NB4 (cell line): ENCODE measurements around the gene RHBDD2.

ENCODE experiments used
- TF ChIP-seq, protein P1 (sequence below): IDR thresholded peaks from one replicate; pipeline ENCODE4 v1.5.1; 2012; ENCODE audit warnings: low read depth, low read length
- TF ChIP-seq, protein P2 (sequence below): IDR thresholded peaks from 2 replicates; pipeline ENCODE4 v1.6.1; 2011; ENCODE audit warnings: low read depth, low read length

DNA sequence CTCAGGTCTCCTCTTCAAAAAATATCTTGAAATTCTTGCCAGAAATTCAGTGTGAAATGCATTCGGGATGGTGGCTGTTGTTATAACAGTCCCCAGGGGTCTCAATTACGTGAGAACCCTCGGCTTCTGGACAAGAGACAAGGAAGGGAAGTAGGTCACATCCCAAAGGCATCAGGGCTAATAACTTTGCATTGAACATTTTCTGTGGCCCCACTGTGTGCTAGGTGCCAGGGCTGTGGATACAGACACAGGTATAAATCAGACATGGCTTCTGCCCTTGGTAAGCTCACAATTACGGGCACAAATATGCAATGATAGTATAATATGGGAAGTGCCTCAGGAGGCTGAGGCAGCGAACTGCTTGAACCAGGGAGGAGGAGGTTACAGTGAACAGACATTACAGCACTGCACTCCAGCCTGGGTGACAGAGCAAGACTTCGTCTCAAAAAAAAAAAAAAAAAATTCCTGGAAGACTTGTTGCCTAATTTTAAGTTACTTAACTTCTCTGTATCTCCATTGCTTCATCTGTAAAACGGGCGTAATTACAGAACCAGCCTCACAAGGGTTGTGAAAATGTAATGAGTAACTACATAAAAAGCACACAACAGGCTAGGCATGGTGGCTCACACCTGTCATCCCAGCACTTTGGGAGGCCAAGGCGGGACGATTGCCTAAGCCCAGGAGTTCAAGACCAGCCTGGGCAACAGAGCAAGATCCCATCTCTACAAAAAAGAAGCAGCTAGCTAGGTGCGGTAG is 2.5 kb upstream of the RHBDD2 start:
- TF ChIP-seq, protein P1, sequence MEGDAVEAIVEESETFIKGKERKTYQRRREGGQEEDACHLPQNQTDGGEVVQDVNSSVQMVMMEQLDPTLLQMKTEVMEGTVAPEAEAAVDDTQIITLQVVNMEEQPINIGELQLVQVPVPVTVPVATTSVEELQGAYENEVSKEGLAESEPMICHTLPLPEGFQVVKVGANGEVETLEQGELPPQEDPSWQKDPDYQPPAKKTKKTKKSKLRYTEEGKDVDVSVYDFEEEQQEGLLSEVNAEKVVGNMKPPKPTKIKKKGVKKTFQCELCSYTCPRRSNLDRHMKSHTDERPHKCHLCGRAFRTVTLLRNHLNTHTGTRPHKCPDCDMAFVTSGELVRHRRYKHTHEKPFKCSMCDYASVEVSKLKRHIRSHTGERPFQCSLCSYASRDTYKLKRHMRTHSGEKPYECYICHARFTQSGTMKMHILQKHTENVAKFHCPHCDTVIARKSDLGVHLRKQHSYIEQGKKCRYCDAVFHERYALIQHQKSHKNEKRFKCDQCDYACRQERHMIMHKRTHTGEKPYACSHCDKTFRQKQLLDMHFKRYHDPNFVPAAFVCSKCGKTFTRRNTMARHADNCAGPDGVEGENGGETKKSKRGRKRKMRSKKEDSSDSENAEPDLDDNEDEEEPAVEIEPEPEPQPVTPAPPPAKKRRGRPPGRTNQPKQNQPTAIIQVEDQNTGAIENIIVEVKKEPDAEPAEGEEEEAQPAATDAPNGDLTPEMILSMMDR, result no peak
- TF ChIP-seq, protein P2, sequence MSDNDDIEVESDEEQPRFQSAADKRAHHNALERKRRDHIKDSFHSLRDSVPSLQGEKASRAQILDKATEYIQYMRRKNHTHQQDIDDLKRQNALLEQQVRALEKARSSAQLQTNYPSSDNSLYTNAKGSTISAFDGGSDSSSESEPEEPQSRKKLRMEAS, result no peak
